IMR-90 (cell line): ENCODE results near the gene MSH2. TPM values are rescaled to one million over a fixed set of nuclear protein-coding genes. Genes with fewer than 3 reads are reported as not detected.

Source experiments
- ATAC-seq: fragments of 200-7000 bp; cut with Tn5 transposase; 2 replicates; pipeline ENCODE4 v1.9.1; 2020; ENCODE audit warnings: low read depth, mild to moderate bottlenecking, moderate library complexity
- BruUV-seq: library from RNA; stranded (reverse); fragments of 400-500 nt; replicated peaks from 2 replicates; lab custom pipeline; 2021; lab: Mats Ljungman, UMichigan
- CTCF ChIA-PET: fragments of 300-600 bp; formaldehyde crosslinking; extraction: SDS; loops from one replicate; lab custom pipeline; 2021; ENCODE audit warnings: antibody characterized with exemption; lab: Yijun Ruan, JAX
- POLR2A ChIA-PET: fragments of 300-600 bp; sonication (Branson Sonifier 250); formaldehyde crosslinking; loops from one replicate; lab custom pipeline; 2022; ENCODE audit warnings: antibody characterized with exemption; ENCODE audit not compliant: unreplicated experiment; lab: Charles Lee
- DNase-seq: peaks from one replicate; pipeline ENCODE4 v3.0.0; 2013
- H2AFZ ChIP-seq: replicated peaks from 2 replicates; pipeline ENCODE3; 2013; ENCODE audit warnings: low read length, mild to moderate bottlenecking; ENCODE audit not compliant: poor library complexity
- H2AK5ac ChIP-seq: 2 replicates; pipeline ENCODE4 v1.6.1; 2013; ENCODE audit warnings: low read depth, low read length, inconsistent platforms
- H2AK9ac ChIP-seq: replicated peaks from 2 replicates; pipeline ENCODE3; 2013; ENCODE audit warnings: mild to moderate bottlenecking, low read depth, low read length, moderate library complexity; ENCODE audit not compliant: poor library complexity
- H2BK120ac ChIP-seq: 2 replicates; pipeline ENCODE4 v1.6.1; 2013; ENCODE audit warnings: low read depth, low read length, inconsistent platforms
- H2BK15ac ChIP-seq: 3 replicates; pipeline ENCODE4 v1.6.1; 2013; ENCODE audit warnings: low read depth, low read length, inconsistent platforms
- H2BK20ac ChIP-seq: 2 replicates; pipeline ENCODE4 v1.6.1; 2013; ENCODE audit warnings: low read depth, mild to moderate bottlenecking, inconsistent platforms, low read length, moderate library complexity
- H2BK5ac ChIP-seq: 2 replicates; pipeline ENCODE4 v1.6.1; 2013; ENCODE audit warnings: mild to moderate bottlenecking, low read depth, low read length, inconsistent platforms; ENCODE audit not compliant: poor library complexity, severe bottlenecking
- H3K14ac ChIP-seq: replicated peaks from 2 replicates; pipeline ENCODE4 v1.6.1; 2013; ENCODE audit warnings: low read depth, low read length, inconsistent platforms
- H3K18ac ChIP-seq: 2 replicates; pipeline ENCODE4 v1.6.1; 2013; ENCODE audit warnings: low read depth, low read length, control low read depth
- H3K23ac ChIP-seq: 2 replicates; pipeline ENCODE4 v1.6.1; 2013; ENCODE audit warnings: low read depth, low read length, inconsistent platforms
- H3K27ac ChIP-seq: 2 replicates; pipeline ENCODE4 v1.5.1; 2013; ENCODE audit warnings: mild to moderate bottlenecking, control low read depth, low read length; ENCODE audit not compliant: insufficient read depth
- H3K27me3 ChIP-seq: 2 replicates; pipeline ENCODE4 v1.6.1; 2013; ENCODE audit warnings: low read length; ENCODE audit not compliant: control insufficient read depth, insufficient read depth
- H3K36me3 ChIP-seq: 2 replicates; pipeline ENCODE4 v1.6.1; 2013; ENCODE audit warnings: low read length, mixed read lengths; ENCODE audit not compliant: control insufficient read depth, insufficient read depth
- H3K4ac ChIP-seq: 2 replicates; pipeline ENCODE4 v1.6.1; 2013; ENCODE audit warnings: low read depth, low read length, inconsistent platforms
- H3K4me1 ChIP-seq: 2 replicates; pipeline ENCODE4 v1.6.1; 2013; ENCODE audit warnings: low read length, mixed read lengths; ENCODE audit not compliant: control insufficient read depth, insufficient read depth
- H3K4me2 ChIP-seq: 2 replicates; pipeline ENCODE4 v1.6.1; 2013; ENCODE audit warnings: low read depth, mild to moderate bottlenecking, control low read depth, low read length, moderate library complexity
- H3K4me3 ChIP-seq: 2 replicates; pipeline ENCODE4 v1.5.1; 2013; ENCODE audit warnings: low read depth, mild to moderate bottlenecking, control low read depth, low read length, moderate library complexity; ENCODE audit not compliant: insufficient read depth
- H3K56ac ChIP-seq: 2 replicates; pipeline ENCODE4 v1.6.1; 2013; ENCODE audit warnings: low read length, inconsistent platforms; ENCODE audit not compliant: insufficient read depth; ENCODE audit errors: extremely low read depth
- H3K79me1 ChIP-seq, 2 experiments: 2 replicates each; pipeline ENCODE4 v1.6.1; 2013; ENCODE audit warnings: low read length in 2 of 2, inconsistent platforms in 1 of 2, low read depth in 1 of 2
- H3K9ac ChIP-seq: 2 replicates; pipeline ENCODE4 v1.6.1; 2013; ENCODE audit warnings: low read depth, low read length, control low read depth
- H3K9me1 ChIP-seq: 2 replicates; pipeline ENCODE4 v1.6.1; 2013; ENCODE audit warnings: low read length, inconsistent platforms; ENCODE audit not compliant: insufficient read depth
- H3K9me3 ChIP-seq: 2 replicates; pipeline ENCODE4 v1.6.1; 2013; ENCODE audit warnings: low read length; ENCODE audit not compliant: control insufficient read depth, insufficient read depth
- H4K20me1 ChIP-seq: 2 replicates; pipeline ENCODE4 v1.6.1; 2013; ENCODE audit warnings: low read length, inconsistent platforms; ENCODE audit not compliant: insufficient read depth
- H4K5ac ChIP-seq: 2 replicates; pipeline ENCODE4 v1.6.1; 2013; ENCODE audit warnings: mild to moderate bottlenecking, low read depth, low read length, control low read depth
- H4K8ac ChIP-seq, 2 experiments: 2 replicates each; pipeline ENCODE4 v1.6.1; 2013; ENCODE audit warnings: low read depth in 2 of 2, low read length in 2 of 2, control low read depth in 1 of 2, inconsistent platforms in 1 of 2
- H4K91ac ChIP-seq: 2 replicates; pipeline ENCODE4 v1.6.1; 2013; ENCODE audit warnings: low read depth, low read length, inconsistent platforms; ENCODE audit not compliant: insufficient read depth
- CEBPB ChIP-seq: IDR thresholded peaks from 2 replicates; pipeline ENCODE4 v1.6.1; 2012; ENCODE audit warnings: low read depth, low read length, improper control_type of control experiment
- NFE2L2 ChIP-seq: fragments of 150-350 bp; IDR thresholded peaks from 2 replicates; pipeline ENCODE4 v1.6.1; 2016; ENCODE audit warnings: low read depth, mild to moderate bottlenecking, low read length
- WGBS, 2 experiments: methylation state at CpG; one replicate each; pipeline versions ENCODE4 v1.1.5 to v1.1.7; 2013; ENCODE audit warnings: missing lambda C conversion rate in 2 of 2; ENCODE audit not compliant: insufficient read length in 1 of 2; ENCODE audit errors: extremely low coverage in 2 of 2; 5-methylcytosine and 5-hydroxymethylcytosine counted together
- dilution Hi-C: fragments of 300-500 bp; cut with HindIII; formaldehyde crosslinking; loops from one replicate; pipeline ENCODE4 v1.14.3; 2018; ENCODE audit warnings: low sequenced_read_pairs; ENCODE audit not compliant: unreplicated experiment
- in situ Hi-C: fragments of 300-500 bp; cut with MboI; formaldehyde crosslinking; loops from 3 replicates; pipeline ENCODE4 v1.14.3; 2019; ENCODE audit warnings: low sequenced_read_pairs, inconsistent platforms, mixed read lengths
- intact Hi-C: fragments of 100-400 bp; cut with micrococcal nuclease; formaldehyde crosslinking; loops from 2 replicates; pipeline ENCODE4 v1.10.0; 2022
- polyA plus RNA-seq, 3 experiments: library from polyadenylated mRNA; depleted of rRNA; stranded (reverse); fragments of >200 nt; gene quantifications; 2 replicates each; pipeline ENCODE4 v1.2.3, GENCODE V29; 2012; ENCODE audit warnings: low replicate concordance in 1 of 3
- total RNA-seq: library from RNA; depleted of rRNA; stranded (reverse); fragments of >200 nt; gene quantifications from 2 replicates; pipeline ENCODE4 v1.2.3, GENCODE V29; 2012

The MSH2 gene
- total and polyA plus RNA-seq, 2 of the 4 experiments (the other 2 are of a cell fraction) = 13.8 to 22.6 TPM

DNA sequence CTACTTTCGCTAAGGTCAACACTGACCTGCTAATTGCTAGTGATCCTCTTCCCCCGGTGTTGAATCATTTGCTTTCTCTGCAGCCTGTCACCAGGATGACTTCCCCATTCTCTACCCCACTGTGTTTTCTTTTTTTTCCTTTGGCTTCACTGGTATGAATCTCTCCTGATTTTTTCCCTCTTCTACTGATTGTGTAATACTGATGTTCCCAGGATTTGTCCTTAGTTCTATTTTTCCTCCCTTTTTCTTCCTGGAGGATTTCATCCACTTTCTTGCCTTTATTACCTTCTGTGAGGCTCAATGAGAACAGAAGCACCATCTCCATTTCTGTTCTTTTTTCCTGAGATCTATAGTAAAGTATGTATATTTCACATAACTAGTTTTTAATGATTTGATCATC lies 14.1 kb upstream of the MSH2 start:
- Histone ChIP-seq H2AK9ac (no peak overlapping the region), H2BK15ac (no peak overlapping the region), H3K18ac (no peak overlapping the region), H3K9me3 (no peaks in the 10 kb centered on the region), H3K56ac (no peak overlapping the region), H3K4me1 (no peaks in the 10 kb centered on the region), H3K27me3 (no peaks in the 10 kb centered on the region; the same call in 1 of the 2 replicates), H2BK5ac (no peak overlapping the region), H3K14ac (no peak overlapping the region), H4K8ac (no peak overlapping the region), H4K5ac (no peak overlapping the region), H2BK20ac (no peak overlapping the region), H4K20me1 (no peaks in the 10 kb centered on the region), H3K79me1 (no peaks in the 10 kb centered on the region), H3K4me2 (no peak overlapping the region), H3K4ac (no peak overlapping the region), H3K9ac (no peak overlapping the region), H3K27ac (no peak overlapping the region), H2AK5ac (no peak overlapping the region), H2BK120ac (no peak overlapping the region), H3K4me3 (no peak overlapping the region), H3K36me3 (no peaks in the 10 kb centered on the region), H4K91ac (no peak overlapping the region), H3K9me1 (no peaks in the 10 kb centered on the region), H2AFZ (no peak overlapping the region), H3K23ac (no peak overlapping the region)
- in situ Hi-C loops = loop anchor here (5.0 kb wide), 1 partner anchor 52 kb away; no protein-coding TSS in a partner anchor
- intact Hi-C loops = loop anchor here (1.0 kb wide), 2 partner anchors 54 to 379 kb away; no protein-coding TSS in a partner anchor
- no CpG with 5 or more reads among the region's 2 CpGs for WGBS, 2 experiments
- TF ChIP-seq NFE2L2 = no peak
- peak; percentile 63 for TF ChIP-seq CEBPB
- dilution Hi-C loops = no loop called here
- BruUV-seq = no TSS peak
- ATAC-seq (no peak), DNase-seq (no peak)
- CTCF ChIA-PET = interaction anchor here (0.7 to 3.3 kb wide), 10 partner anchors 9 to 395 kb away, joined by 3 to 46 read pairs (median 4); partner anchors contain the start of gene MSH2
- POLR2A ChIA-PET = no interaction called here
